HepG2 (cell line): Measurements from ENCODE around the gene TLR2. TPM values are rescaled to one million over a fixed set of nuclear protein-coding genes. Genes with fewer than 3 reads are reported as not detected.

Experiments used
- ATAC-seq: fragments of 200-7000 bp; cut with Tn5 transposase; 3 replicates; pipeline ENCODE4 v1.9.1; 2020; ENCODE audit warnings: mild to moderate bottlenecking, moderate library complexity
- BruUV-seq: library from RNA; stranded (reverse); fragments of 400-500 nt; replicated peaks from 2 replicates; lab custom pipeline; 2021; lab: Mats Ljungman, UMichigan
- CTCF ChIA-PET: fragments of 300-600 bp; formaldehyde crosslinking; extraction: SDS; loops from one replicate; lab custom pipeline; 2021; ENCODE audit warnings: low total read pairs, inconsistent platforms, low intra/inter-chr PET ratio; lab: Yijun Ruan, JAX
- POLR2A ChIA-PET: fragments of 350-600 bp; sonication (Branson Sonifier 250); formaldehyde crosslinking; loops from one replicate; lab custom pipeline; 2020; ENCODE audit warnings: antibody characterized with exemption, inconsistent platforms; lab: Yijun Ruan, JAX
- DNase-seq: peaks from one replicate; pipeline ENCODE4 v3.0.0-alpha.2; 2015; ENCODE audit warnings: low spot score
- FAIRE-seq: peaks from 3 replicates; lab custom pipeline; 2011; peaks lifted over from hg19 to GRCh38; lab: Jason Lieb, UNC
- H2AFZ ChIP-seq: one replicate; pipeline ENCODE4 v1.6.1; 2011; ENCODE audit warnings: low read length, inconsistent platforms
- H3K27ac ChIP-seq: fragments of 300-600 bp; 3 replicates; pipeline ENCODE4 v1.8.0; 2011; ENCODE audit warnings: mixed run types, mild to moderate bottlenecking, mixed read lengths, low read length, inconsistent platforms; ENCODE audit not compliant: insufficient read depth; ENCODE audit errors: extremely low read length
- H3K27me3 ChIP-seq, 2 experiments: fragments of 200-600 bp in 1 of 2; 2 replicates in 1 of 2; 3 replicates in 1 of 2; pipeline versions ENCODE4 v1.6.0 to v1.8.0; 2011; ENCODE audit warnings: low read length in 2 of 2, mild to moderate bottlenecking in 2 of 2, moderate library complexity in 2 of 2, inconsistent platforms in 1 of 2; ENCODE audit not compliant: insufficient read depth in 2 of 2, control insufficient read depth in 1 of 2
- H3K36me3 ChIP-seq, 2 experiments: fragments of 200-600 bp in 1 of 2; replicated peaks in 1 of 2; 2 replicates in 1 of 2; 3 replicates in 1 of 2; pipeline versions ENCODE4 v1.5.1 to v1.8.0; 2011; ENCODE audit warnings: low read length in 2 of 2, inconsistent platforms in 1 of 2; ENCODE audit not compliant: insufficient read depth in 2 of 2, control insufficient read depth in 1 of 2
- H3K4me1 ChIP-seq: 2 replicates; pipeline ENCODE4 v1.5.1; 2012; ENCODE audit warnings: low read length, inconsistent platforms; ENCODE audit not compliant: insufficient read depth
- H3K4me2 ChIP-seq: 2 replicates; pipeline ENCODE4 v1.6.0; 2011; ENCODE audit warnings: low read depth, low read length, inconsistent platforms
- H3K4me3 ChIP-seq, 3 experiments: fragments of 200-600 bp in 1 of 3; sonication (generic), shearing (Covaris generic) in 1 of 3; replicated peaks in 1 of 3; 2 replicates each; pipeline ENCODE4 v1.5.1; 2011 to 2016; ENCODE audit warnings: low read length in 3 of 3, inconsistent platforms in 2 of 3, low read depth in 2 of 3, mild to moderate bottlenecking in 2 of 3, control low read depth in 1 of 3, mixed read lengths in 1 of 3; ENCODE audit not compliant: insufficient read depth in 1 of 3
- H3K79me2 ChIP-seq: one replicate; pipeline ENCODE4 v1.6.1; 2011; ENCODE audit warnings: low read length, inconsistent platforms; ENCODE audit not compliant: insufficient read depth
- H3K9ac ChIP-seq: 2 replicates; pipeline ENCODE4 v1.6.0; 2011; ENCODE audit warnings: mild to moderate bottlenecking, low read depth, low read length, inconsistent platforms; ENCODE audit not compliant: insufficient read depth
- H3K9me3 ChIP-seq: 2 replicates; pipeline ENCODE4 v1.5.1; 2012; ENCODE audit warnings: mild to moderate bottlenecking, low read length
- H4K20me1 ChIP-seq: 2 replicates; pipeline ENCODE4 v1.6.0; 2011; ENCODE audit warnings: inconsistent platforms, mild to moderate bottlenecking, low read length, moderate library complexity; ENCODE audit not compliant: insufficient read depth
- HHEX ChIP-seq: IDR thresholded peaks from 2 replicates; pipeline ENCODE4 v1.6.1; 2016; ENCODE audit warnings: control low read depth
- ZBTB3 ChIP-seq: sonication (generic); formaldehyde crosslinking; IDR thresholded peaks from 2 replicates; pipeline ENCODE4 v1.4.0; 2020; ENCODE audit warnings: low read depth, mild to moderate bottlenecking, moderate library complexity, missing genetic modification reagents, borderline replicate concordance
- ZBTB40 ChIP-seq, 2 experiments: fragments of 450-650 bp in 1 of 2; sonication (generic) in 1 of 2; formaldehyde crosslinking in 1 of 2; IDR thresholded peaks; 2 replicates each; pipeline versions ENCODE4 v1.6.1 to v1.8.0; 2016 to 2022; ENCODE audit warnings: antibody characterized with exemption in 1 of 2, mild to moderate bottlenecking in 1 of 2, missing genetic modification reagents in 1 of 2
- WGBS: methylation state at CpG from one replicate; pipeline ENCODE4 v1.1.6; 2017; ENCODE audit warnings: low lambda C conversion rate; 5-methylcytosine and 5-hydroxymethylcytosine counted together
- in situ Hi-C: cut with HindIII; loops from 2 replicates; pipeline ENCODE4 v1.10.0; 2017; ENCODE audit warnings: low pct_unique_long_range_greater_than_20kb; ENCODE audit not compliant: extremely low pct_ligation_motif_present
- intact Hi-C: fragments of 100-400 bp; cut with micrococcal nuclease; formaldehyde crosslinking; loops from one replicate; pipeline ENCODE4 v1.10.0; 2022; ENCODE audit not compliant: unreplicated experiment
- polyA plus RNA-seq, 8 experiments: library from polyadenylated mRNA; depleted of rRNA in 3 of 8; stranded (reverse) in 7 of 8; unstranded in 1 of 8; fragments of >200 nt; fragmentation: Illumina TruSeq in 4 of 8; extraction: Trizol in 4 of 8; gene quantifications; 2 replicates each; pipeline versions ENCODE4 v1.2.1 to v1.2.3, GENCODE V29; 2011 to 2016; ENCODE audit warnings: low read depth in 4 of 8, missing spikeins in 1 of 8, mixed read lengths in 1 of 8; ENCODE audit not compliant: insufficient read depth in 1 of 8
- total RNA-seq, 5 experiments: library from RNA; depleted of rRNA; stranded (reverse); fragments of >200 nt; fragmentation: Illumina TruSeq; extraction: Trizol; gene quantifications; 2 replicates each; pipeline ENCODE4 v1.2.3, GENCODE V29; 2016; ENCODE audit warnings: low read depth in 1 of 5

Gene TLR2
- total and polyA plus RNA-seq, 2 of the 13 experiments (the other 11 are each of a cell fraction or from before 2014, with no cell fraction given): 0.63 to 0.73 TPM

- no peaks in the 10 kb centered on the region for H4K20me1 ChIP-seq
- H3K79me2 ChIP-seq: no peaks in the 10 kb centered on the region
- CTCF ChIA-PET: no interaction called here
- no peak overlapping the region for H3K4me2 ChIP-seq
- no peaks in the 10 kb centered on the region for H3K36me3 ChIP-seq
- H3K9ac ChIP-seq: no peak overlapping the region
- H3K4me1 ChIP-seq: no peaks in the 10 kb centered on the region
- POLR2A ChIA-PET: no interaction called here
- no TSS peak for BruUV-seq
- no peak overlapping the region for H3K4me3 ChIP-seq
- intact Hi-C loops (no loop called here), in situ Hi-C loops (no loop called here)
- TF ChIP-seq HHEX (CRISPR knock-in tag): no peak
- peak; percentile 32; the same call in 1 of the 2 replicates for TF ChIP-seq ZBTB40 (IDR thresholded peaks at IDR 0.05)
- no peak for TF ChIP-seq ZBTB40 (CRISPR knock-in tag; IDR thresholded peaks at IDR 0.05)
- TF ChIP-seq ZBTB3 (CRISPR knock-in tag): no peak
- DNase-seq (no peak), FAIRE-seq (no peak), ATAC-seq (no peak)
- 9% methylated on average over 2 of the region's 2 CpGs for WGBS
- no peaks in the 10 kb centered on the region for H3K9me3 ChIP-seq
- H3K27me3 ChIP-seq: no peaks in the 10 kb centered on the region
- H2AFZ ChIP-seq: no peak overlapping the region
- no peak overlapping the region for H3K27ac ChIP-seq
These were observed 57.5 kb downstream of the TLR2 start for GRCh38 chr4:153741541-153741940.
